AG09309 (cell line): ENCODE measurements around the gene CORO1C.

Experiments
- DNase-seq: peaks from one replicate; pipeline ENCODE4 v3.0.0-alpha.2; 2010; ENCODE audit warnings: low read depth
- H3K4me3 ChIP-seq: 2 replicates; pipeline ENCODE4 v1.5.1; 2011; ENCODE audit warnings: mild to moderate bottlenecking, low read depth, low read length, moderate library complexity; ENCODE audit not compliant: control insufficient read depth
- CTCF ChIP-seq: IDR thresholded peaks from 2 replicates; pipeline ENCODE4 v1.5.1; 2011; ENCODE audit warnings: mild to moderate bottlenecking, low read depth, low read length, inconsistent platforms; ENCODE audit not compliant: insufficient read depth, control insufficient read depth; ENCODE audit errors: missing control alignments

CORO1C gene

GRCh38 chr12:108701779-108702441 is 29.4 kb downstream of the CORO1C start:
- TF ChIP-seq CTCF, result no peak
- DNase-seq, result no peak
- H3K4me3 ChIP-seq, result no peak overlapping the region

- DNase-seq, result no peak
- H3K4me3 ChIP-seq, result no peak overlapping the region
- no peak for TF ChIP-seq CTCF
Measured at GRCh38 chr12:108700833-108701541, 30.3 kb downstream of the CORO1C start.

GRCh38 chr12:108699955-108700563 is 31.3 kb downstream of the CORO1C start:
- no peak for TF ChIP-seq CTCF
- DNase-seq, result no peak

GRCh38 chr12:108697905-108698304 is 33.4 kb downstream of the CORO1C start:
- no peak for TF ChIP-seq CTCF
- no peak overlapping the region for H3K4me3 ChIP-seq
- DNase-seq, result no peak

More at GRCh38 chr12:108699955-108700563, 31.3 kb downstream of the CORO1C start:
- H3K4me3 ChIP-seq, result no peak overlapping the region

GRCh38 chr12:108696996-108697290 is 34.4 kb downstream of the CORO1C start:
- H3K4me3 ChIP-seq, result no peak overlapping the region
- TF ChIP-seq CTCF, result no peak
- no peak for DNase-seq

- H3K4me3 ChIP-seq, result peak overlapping the region; percentile 11
- peak; percentile 99 for DNase-seq
- TF ChIP-seq CTCF, result no peak
Measured at GRCh38 chr12:108696111-108696995, 35.0 kb downstream of the CORO1C start.
